GM19438 (cell line): ENCODE data around the gene CHORDC1.
"Not testable (repeated sequence)": the region's sequence is repeated elsewhere in the genome, so short reads cannot be mapped to it uniquely, and the experiment has no call there.

Experiments used
- ATAC-seq: cut with Tn5 transposase; IDR thresholded peaks from one replicate; pipeline ENCODE4 v1.9.1; 2021; ENCODE audit warnings: low read depth; ENCODE audit not compliant: unreplicated experiment

Gene CHORDC1

GRCh38 chr11:90218606-90219005, 4.2 kb downstream of the CHORDC1 start:
- ATAC-seq = no peak

- ATAC-seq = no peak
Observed at GRCh38 chr11:90216611-90217010, 6.2 kb downstream of the CHORDC1 start.

GRCh38 chr11:90213322-90213721, 9.5 kb downstream of the CHORDC1 start:
- ATAC-seq = no peak

DNA sequence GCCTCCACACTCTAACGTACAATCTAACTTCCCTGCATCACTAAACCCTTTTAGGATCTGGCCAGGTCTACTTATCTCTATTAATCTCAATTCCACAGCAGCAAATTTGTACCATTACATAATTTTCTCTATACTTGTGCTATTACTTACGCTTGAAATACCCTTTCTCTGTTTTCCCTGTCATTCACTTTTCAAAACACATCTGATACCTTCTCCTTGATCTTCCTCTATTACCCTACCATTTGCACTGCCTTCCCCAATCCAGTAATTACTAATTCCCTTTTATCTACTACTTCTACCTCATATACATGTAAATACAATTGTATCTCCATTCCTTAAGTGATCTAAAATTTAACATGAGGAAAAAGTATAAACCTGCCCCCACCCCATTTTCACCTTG, 14.0 kb downstream of the CHORDC1 start:
- ATAC-seq = no peak

- not testable (repeated sequence) for ATAC-seq
Observed at GRCh38 chr11:90207992-90208391, 14.9 kb downstream of the CHORDC1 start.

- ATAC-seq = peak; percentile 73
Observed at GRCh38 chr11:90204832-90205646, 17.8 kb downstream of the CHORDC1 start.

- ATAC-seq = no peak
Observed at GRCh38 chr11:90204407-90204806, 18.4 kb downstream of the CHORDC1 start.

DNA sequence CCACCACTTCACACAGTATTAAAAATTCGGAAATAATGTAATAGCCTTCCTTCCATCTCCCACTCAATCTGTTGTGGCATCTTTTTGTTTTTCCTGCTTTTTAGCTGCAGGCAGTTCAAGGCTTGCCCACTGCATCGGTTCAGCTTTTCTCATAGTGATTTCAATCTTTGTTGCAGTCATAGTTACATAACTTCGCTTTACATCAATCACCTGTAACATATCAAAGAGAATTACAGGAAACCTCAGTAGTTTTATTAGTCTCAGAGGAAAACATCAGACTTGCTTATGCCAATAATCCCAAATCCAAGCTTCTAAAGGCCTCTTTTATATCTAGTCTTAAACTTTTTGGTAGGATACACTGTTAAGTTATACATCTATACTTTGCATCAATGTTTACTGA, 20.5 kb downstream of the CHORDC1 start:
- ATAC-seq = no peak

DNA sequence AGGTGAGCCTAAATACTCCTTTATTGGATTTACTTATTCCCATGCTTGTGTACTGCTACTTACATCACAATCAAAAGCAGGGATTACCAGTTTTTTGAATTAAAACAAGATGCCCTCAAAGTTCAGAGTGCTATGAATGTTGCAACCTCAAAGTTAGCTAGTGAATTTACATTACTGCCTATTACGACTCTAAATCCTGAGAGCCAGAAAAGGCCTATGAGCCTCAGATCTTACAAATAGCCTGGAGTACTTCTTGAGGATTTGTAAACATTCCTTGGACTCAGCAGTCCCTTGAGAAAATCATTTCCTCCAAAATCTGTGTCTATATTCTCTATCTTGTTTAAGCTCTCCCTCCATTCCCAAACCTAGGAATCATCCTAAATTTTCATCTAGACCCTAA, 25.5 kb downstream of the CHORDC1 start:
- ATAC-seq = no peak

- no peak for ATAC-seq
Observed at GRCh38 chr11:90192869-90193582, 29.8 kb downstream of the CHORDC1 start.

DNA sequence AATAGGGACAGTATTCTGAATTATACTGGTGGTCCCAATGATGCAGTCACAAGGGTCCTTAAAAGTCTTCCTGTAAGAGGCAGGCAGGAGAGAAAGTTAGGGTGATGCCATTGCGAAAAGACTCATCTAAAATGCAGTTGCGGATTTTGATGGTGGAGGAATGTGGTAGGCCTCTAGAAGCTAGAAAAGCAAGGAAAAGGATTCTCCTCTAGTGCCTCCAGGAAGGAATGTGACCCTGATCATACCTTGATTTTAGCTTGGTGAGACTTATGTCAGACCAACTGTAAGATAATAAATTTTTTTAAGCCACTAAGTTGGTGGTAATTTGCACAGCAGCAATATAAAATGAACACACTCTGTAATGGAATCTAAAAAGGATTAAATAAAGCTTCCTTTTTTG, 33.8 kb downstream of the CHORDC1 start:
- no peak for ATAC-seq

GRCh38 chr11:90187839-90188238, 35.0 kb downstream of the CHORDC1 start:
- ATAC-seq = no peak

DNA sequence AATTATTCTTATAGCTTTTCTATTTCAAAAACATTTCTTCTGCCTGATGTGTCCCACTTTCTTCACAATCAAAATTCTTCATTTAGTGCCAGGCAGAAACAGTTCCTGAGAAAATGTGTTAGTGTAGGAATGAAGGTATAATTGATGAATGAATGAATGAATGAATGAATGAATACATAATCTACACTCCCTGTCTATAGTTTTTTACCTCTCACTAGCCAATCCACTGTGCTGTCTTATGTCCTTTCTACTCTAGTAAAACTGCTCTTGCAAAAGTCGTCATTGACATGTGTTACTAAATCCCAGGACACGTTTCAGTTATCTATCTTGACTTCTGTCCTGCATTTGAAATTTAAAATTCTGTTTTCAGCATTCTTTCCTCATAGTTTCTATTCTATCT, 42.9 kb downstream of the CHORDC1 start:
- ATAC-seq = no peak

GRCh38 chr11:90178751-90179150, 44.1 kb downstream of the CHORDC1 start:
- ATAC-seq = no peak

DNA sequence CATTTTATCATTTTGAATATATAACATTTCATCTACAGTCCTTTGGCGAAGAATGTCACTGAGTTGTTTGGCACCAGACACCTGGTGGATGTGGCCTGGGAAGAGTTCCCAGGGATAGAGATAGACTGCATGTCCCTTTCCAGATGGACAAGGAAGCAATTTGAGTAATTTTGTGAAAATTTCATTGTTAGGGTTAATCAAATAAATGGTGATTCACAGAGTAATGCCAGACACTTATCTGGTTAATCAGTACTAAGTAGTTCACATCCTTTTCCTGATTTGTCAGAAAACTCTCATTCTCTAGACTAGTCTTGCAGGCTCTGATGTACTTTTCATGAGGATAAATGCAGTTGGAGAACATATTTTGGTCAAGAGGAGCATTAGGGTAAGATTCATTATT, 46.8 kb downstream of the CHORDC1 start:
- no peak for ATAC-seq

DNA sequence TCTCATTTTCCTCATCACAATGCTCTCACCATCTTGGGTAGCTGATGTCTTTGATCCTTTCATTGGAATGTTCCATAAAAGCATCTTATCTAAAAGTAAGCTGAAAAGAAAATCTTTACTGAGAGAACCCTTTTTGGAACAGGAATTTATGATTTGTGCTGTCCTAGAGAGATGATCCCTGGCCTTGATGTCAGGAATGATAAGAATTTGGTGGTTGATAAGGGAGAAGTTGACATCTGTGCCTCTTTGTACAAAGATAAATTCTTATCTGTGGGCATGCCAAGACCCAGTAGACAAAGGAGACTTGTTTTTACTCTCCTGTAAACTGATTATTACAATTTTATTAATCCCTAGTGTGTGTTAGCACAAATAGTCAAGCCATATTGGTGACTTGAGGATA, 51.5 kb downstream of the CHORDC1 start:
- no peak for ATAC-seq

DNA sequence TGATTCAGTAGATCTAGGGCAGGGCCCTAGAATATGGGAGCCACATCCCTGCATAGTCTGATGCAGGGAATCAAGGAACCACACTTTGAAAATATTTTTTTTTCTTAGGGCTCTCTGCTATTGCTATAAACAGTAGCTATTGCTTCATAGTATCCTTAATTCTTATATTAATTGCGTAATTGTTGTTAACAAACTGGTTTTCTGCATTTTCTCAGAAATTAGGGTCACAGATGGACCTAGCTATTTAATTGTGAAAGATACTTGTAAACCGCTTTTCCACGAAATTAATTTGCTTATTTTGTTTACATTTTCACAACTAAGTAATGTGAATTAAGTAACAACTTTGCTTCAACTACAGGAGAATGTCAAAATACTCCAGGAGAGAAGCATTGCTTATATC, 54.3 kb downstream of the CHORDC1 start:
- ATAC-seq = no peak

DNA sequence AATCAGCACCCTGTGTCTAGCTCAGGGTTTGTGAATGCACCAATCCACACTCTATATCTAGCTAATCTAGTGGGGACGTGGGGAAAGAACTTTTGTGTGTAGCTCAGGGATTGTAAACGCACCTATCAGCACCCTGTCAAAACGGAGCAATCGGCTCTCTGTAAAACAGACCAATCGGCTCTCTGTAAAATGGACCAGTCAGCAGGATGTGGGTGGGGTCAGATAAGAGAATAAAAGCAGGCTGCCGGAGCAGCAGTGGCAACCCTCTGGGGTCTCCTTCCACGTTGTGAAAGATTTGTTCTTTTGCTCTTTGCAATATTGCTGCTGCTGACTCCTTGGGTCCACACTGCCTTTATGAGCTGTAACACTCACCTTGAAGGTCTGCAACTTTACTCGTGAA, 55.1 kb downstream of the CHORDC1 start:
- not testable (repeated sequence) for ATAC-seq

GRCh38 chr11:90166982-90167573, 55.8 kb downstream of the CHORDC1 start:
- not testable (repeated sequence) for ATAC-seq
